HepG2 (cell line): ENCODE measurements around the gene COPE. TPM values are rescaled to one million over a fixed set of nuclear protein-coding genes. Genes with fewer than 3 reads are reported as not detected.

Experiments
- ATAC-seq: fragments of 200-7000 bp; cut with Tn5 transposase; 3 replicates; pipeline ENCODE4 v1.9.1; 2020; ENCODE audit warnings: mild to moderate bottlenecking, moderate library complexity
- BruUV-seq: library from RNA; stranded (reverse); fragments of 400-500 nt; replicated peaks from 2 replicates; lab custom pipeline; 2021; lab: Mats Ljungman, UMichigan
- CTCF ChIA-PET: fragments of 300-600 bp; formaldehyde crosslinking; extraction: SDS; loops from one replicate; lab custom pipeline; 2021; ENCODE audit warnings: low total read pairs, inconsistent platforms, low intra/inter-chr PET ratio; lab: Yijun Ruan, JAX
- POLR2A ChIA-PET: fragments of 350-600 bp; sonication (Branson Sonifier 250); formaldehyde crosslinking; loops from one replicate; lab custom pipeline; 2020; ENCODE audit warnings: antibody characterized with exemption, inconsistent platforms; lab: Yijun Ruan, JAX
- DNase-seq: peaks from one replicate; pipeline ENCODE4 v3.0.0-alpha.2; 2015; ENCODE audit warnings: low spot score
- FAIRE-seq: peaks from 3 replicates; lab custom pipeline; 2011; peaks lifted over from hg19 to GRCh38; lab: Jason Lieb, UNC
- H2AFZ ChIP-seq: one replicate; pipeline ENCODE4 v1.6.1; 2011; ENCODE audit warnings: low read length, inconsistent platforms
- H3K27ac ChIP-seq: fragments of 300-600 bp; 3 replicates; pipeline ENCODE4 v1.8.0; 2011; ENCODE audit warnings: mixed run types, mild to moderate bottlenecking, mixed read lengths, low read length, inconsistent platforms; ENCODE audit not compliant: insufficient read depth; ENCODE audit errors: extremely low read length
- H3K27me3 ChIP-seq, 2 experiments: fragments of 200-600 bp in 1 of 2; 2 replicates in 1 of 2; 3 replicates in 1 of 2; pipeline versions ENCODE4 v1.6.0 to v1.8.0; 2011; ENCODE audit warnings: low read length in 2 of 2, mild to moderate bottlenecking in 2 of 2, moderate library complexity in 2 of 2, inconsistent platforms in 1 of 2; ENCODE audit not compliant: insufficient read depth in 2 of 2, control insufficient read depth in 1 of 2
- H3K36me3 ChIP-seq, 2 experiments: fragments of 200-600 bp in 1 of 2; replicated peaks in 1 of 2; 2 replicates in 1 of 2; 3 replicates in 1 of 2; pipeline versions ENCODE4 v1.5.1 to v1.8.0; 2011; ENCODE audit warnings: low read length in 2 of 2, inconsistent platforms in 1 of 2; ENCODE audit not compliant: insufficient read depth in 2 of 2, control insufficient read depth in 1 of 2
- H3K4me1 ChIP-seq: 2 replicates; pipeline ENCODE4 v1.5.1; 2012; ENCODE audit warnings: low read length, inconsistent platforms; ENCODE audit not compliant: insufficient read depth
- H3K4me2 ChIP-seq: 2 replicates; pipeline ENCODE4 v1.6.0; 2011; ENCODE audit warnings: low read depth, low read length, inconsistent platforms
- H3K4me3 ChIP-seq, 3 experiments: fragments of 200-600 bp in 1 of 3; sonication (generic), shearing (Covaris generic) in 1 of 3; replicated peaks in 1 of 3; 2 replicates each; pipeline ENCODE4 v1.5.1; 2011 to 2016; ENCODE audit warnings: low read length in 3 of 3, inconsistent platforms in 2 of 3, low read depth in 2 of 3, mild to moderate bottlenecking in 2 of 3, control low read depth in 1 of 3, mixed read lengths in 1 of 3; ENCODE audit not compliant: insufficient read depth in 1 of 3
- H3K79me2 ChIP-seq: one replicate; pipeline ENCODE4 v1.6.1; 2011; ENCODE audit warnings: low read length, inconsistent platforms; ENCODE audit not compliant: insufficient read depth
- H3K9ac ChIP-seq: 2 replicates; pipeline ENCODE4 v1.6.0; 2011; ENCODE audit warnings: mild to moderate bottlenecking, low read depth, low read length, inconsistent platforms; ENCODE audit not compliant: insufficient read depth
- H3K9me3 ChIP-seq: 2 replicates; pipeline ENCODE4 v1.5.1; 2012; ENCODE audit warnings: mild to moderate bottlenecking, low read length
- H4K20me1 ChIP-seq: 2 replicates; pipeline ENCODE4 v1.6.0; 2011; ENCODE audit warnings: inconsistent platforms, mild to moderate bottlenecking, low read length, moderate library complexity; ENCODE audit not compliant: insufficient read depth
- CREM ChIP-seq, 2 experiments: sonication (generic) in 1 of 2; formaldehyde crosslinking in 1 of 2; IDR thresholded peaks; 2 replicates each; pipeline versions ENCODE4 v1.4.0 to v1.6.1; 2016 to 2020; ENCODE audit warnings: antibody characterized with exemption in 1 of 2, mild to moderate bottlenecking in 1 of 2, missing genetic modification reagents in 1 of 2
- HNRNPL ChIP-seq: fragments of 200-400 bp; formaldehyde crosslinking; IDR thresholded peaks from 2 replicates; pipeline ENCODE4 v1.6.1; 2017; ENCODE audit warnings: mild to moderate bottlenecking, low read depth, low read length
- MAX ChIP-seq: IDR thresholded peaks from 2 replicates; pipeline ENCODE4 v1.6.1; 2012; ENCODE audit warnings: inconsistent platforms
- NCOA2 ChIP-seq: sonication (generic); formaldehyde crosslinking; IDR thresholded peaks from 2 replicates; pipeline ENCODE4 v1.8.0; 2022; ENCODE audit warnings: inconsistent platforms
- SAFB2 ChIP-seq: sonication (generic); formaldehyde crosslinking; IDR thresholded peaks from 2 replicates; pipeline ENCODE4 v1.5.1; 2020; ENCODE audit warnings: missing genetic modification reagents, low read depth, mild to moderate bottlenecking, borderline replicate concordance
- SIX4 ChIP-seq: sonication (generic); formaldehyde crosslinking; IDR thresholded peaks from 2 replicates; pipeline ENCODE4 v1.4.0; 2020; ENCODE audit warnings: missing genetic modification reagents
- TBP ChIP-seq: sonication (generic); formaldehyde crosslinking; IDR thresholded peaks from 2 replicates; pipeline ENCODE4 v1.5.0; 2020; ENCODE audit warnings: missing genetic modification reagents
- XRCC5 ChIP-seq: fragments of 200-400 bp; formaldehyde crosslinking; optimal IDR thresholded peaks from 2 replicates; pipeline ENCODE3; 2017; ENCODE audit warnings: mild to moderate bottlenecking, low read length
- ZBTB2 ChIP-seq: sonication (generic); formaldehyde crosslinking; IDR thresholded peaks from 2 replicates; pipeline ENCODE4 v1.8.0; 2022; ENCODE audit warnings: low read depth, missing genetic modification reagents
- ZNF10 ChIP-seq: sonication (generic); formaldehyde crosslinking; IDR thresholded peaks from 2 replicates; pipeline ENCODE4 v1.4.0; 2020; ENCODE audit warnings: mild to moderate bottlenecking, low read depth, missing genetic modification reagents, borderline replicate concordance
- ZNF550 ChIP-seq: sonication (generic); formaldehyde crosslinking; IDR thresholded peaks from 2 replicates; pipeline ENCODE4 v1.4.0; 2020; ENCODE audit warnings: mild to moderate bottlenecking, missing genetic modification reagents, borderline replicate concordance
- WGBS: methylation state at CpG from one replicate; pipeline ENCODE4 v1.1.6; 2017; ENCODE audit warnings: low lambda C conversion rate; 5-methylcytosine and 5-hydroxymethylcytosine counted together
- in situ Hi-C: cut with HindIII; loops from 2 replicates; pipeline ENCODE4 v1.10.0; 2017; ENCODE audit warnings: low pct_unique_long_range_greater_than_20kb; ENCODE audit not compliant: extremely low pct_ligation_motif_present
- intact Hi-C: fragments of 100-400 bp; cut with micrococcal nuclease; formaldehyde crosslinking; loops from one replicate; pipeline ENCODE4 v1.10.0; 2022; ENCODE audit not compliant: unreplicated experiment
- polyA plus RNA-seq, 8 experiments: library from polyadenylated mRNA; depleted of rRNA in 3 of 8; stranded (reverse) in 7 of 8; unstranded in 1 of 8; fragments of >200 nt; fragmentation: Illumina TruSeq in 4 of 8; extraction: Trizol in 4 of 8; gene quantifications; 2 replicates each; pipeline versions ENCODE4 v1.2.1 to v1.2.3, GENCODE V29; 2011 to 2016; ENCODE audit warnings: low read depth in 4 of 8, missing spikeins in 1 of 8, mixed read lengths in 1 of 8; ENCODE audit not compliant: insufficient read depth in 1 of 8
- total RNA-seq, 5 experiments: library from RNA; depleted of rRNA; stranded (reverse); fragments of >200 nt; fragmentation: Illumina TruSeq; extraction: Trizol; gene quantifications; 2 replicates each; pipeline ENCODE4 v1.2.3, GENCODE V29; 2016; ENCODE audit warnings: low read depth in 1 of 5
- TF ChIP-seq, protein P1 (sequence below): sonication (generic); formaldehyde crosslinking; IDR thresholded peaks from 2 replicates; pipeline ENCODE4 v1.4.0; 2020; ENCODE audit warnings: missing genetic modification reagents, borderline replicate concordance
- TF ChIP-seq, protein P2 (sequence below): IDR thresholded peaks from 2 replicates; pipeline ENCODE4 v1.6.1; 2016; ENCODE audit warnings: missing compliant biosample characterization, missing genetic modification reagents, borderline replicate concordance
- TF ChIP-seq, protein P3 (sequence below): sonication (generic); formaldehyde crosslinking; IDR thresholded peaks from 2 replicates; pipeline ENCODE4 v1.8.1; 2023; ENCODE audit warnings: mild to moderate bottlenecking, moderate library complexity, missing genetic modification reagents

Gene COPE
- total and polyA plus RNA-seq, 2 of the 13 experiments (the other 11 are each of a cell fraction or from before 2014, with no cell fraction given) = 189 to 205 TPM

GRCh38 chr19:18895824-18896341, 23.3 kb downstream of the COPE start, which contains the start of gene CERS1:
Gene CERS1, minus strand, starts transcription at chr19:18896158. Its CDS starts 86 bp downstream, at chr19:18896072.
- Histone ChIP-seq H3K9me3 (no peaks in the 10 kb centered on the region), H3K36me3 (peaks cover 1 to 4% of the 10 kb centered on the region in 2 experiments; a peak in 2 of 5 replicates), H4K20me1 (no peaks in the 10 kb centered on the region), H3K4me2 (peak within 1 kb of the TSS; percentile 81), H3K4me1 (peaks cover 23% of the 10 kb centered on the region), H3K79me2 (no peaks in the 10 kb centered on the region), H3K4me3 (peak within 1 kb of the TSS; percentile 46 to 75 (median 70); a peak in 5 of 6 replicates), H2AFZ (no peak within 1 kb of the TSS), H3K27ac (no peak within 1 kb of the TSS), H3K27me3 (no peaks in the 10 kb centered on the region; a peak in 1 of 5 replicates), H3K9ac (peak within 1 kb of the TSS; percentile 48)
- intact Hi-C loops = loop anchor here (1.0 kb wide), 1 partner anchor 90 kb away; no protein-coding TSS in a partner anchor
- in situ Hi-C loops = loop anchor here (10.0 kb wide), 1 partner anchor 89 kb away; no protein-coding TSS in a partner anchor
- WGBS = no CpG with 5 or more reads among the region's 89 CpGs
- DNase-seq = no peak
- CTCF ChIA-PET = interaction anchor here (2.4 kb wide), 1 partner anchor 91 kb away, joined by 24 read pairs; no protein-coding TSS in a partner anchor
- peak; percentile 51 for ATAC-seq
- POLR2A ChIA-PET = interaction anchor here (0.7 to 2.5 kb wide), 3 partner anchors 12 to 91 kb away, joined by 3 to 11 read pairs (median 7); partner anchors contain the start of genes COPE and DDX49
- TF ChIP-seq, protein P1, sequence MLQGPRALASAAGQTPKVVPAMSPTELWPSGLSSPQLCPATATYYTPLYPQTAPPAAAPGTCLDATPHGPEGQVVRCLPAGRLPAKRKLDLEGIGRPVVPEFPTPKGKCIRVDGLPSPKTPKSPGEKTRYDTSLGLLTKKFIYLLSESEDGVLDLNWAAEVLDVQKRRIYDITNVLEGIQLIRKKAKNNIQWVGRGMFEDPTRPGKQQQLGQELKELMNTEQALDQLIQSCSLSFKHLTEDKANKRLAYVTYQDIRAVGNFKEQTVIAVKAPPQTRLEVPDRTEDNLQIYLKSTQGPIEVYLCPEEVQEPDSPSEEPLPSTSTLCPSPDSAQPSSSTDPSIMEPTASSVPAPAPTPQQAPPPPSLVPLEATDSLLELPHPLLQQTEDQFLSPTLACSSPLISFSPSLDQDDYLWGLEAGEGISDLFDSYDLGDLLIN (CRISPR knock-in tag) = no peak
- peak; percentile 75; the same call in 1 of the 2 replicates for TF ChIP-seq MAX
- no peak for TF ChIP-seq NCOA2 (CRISPR knock-in tag)
- no peak for TF ChIP-seq XRCC5
- no peak for TF ChIP-seq SIX4 (CRISPR knock-in tag)
- no peak for TF ChIP-seq CREM (IDR thresholded peaks at IDR 0.05)
- TF ChIP-seq CREM (CRISPR knock-in tag; IDR thresholded peaks at IDR 0.05) = no peak
- no peak for TF ChIP-seq ZNF10 (CRISPR knock-in tag)
- 0 out of 2 replicates have a peak, but pooled peaks have one; percentile 5 for TF ChIP-seq SAFB2 (CRISPR knock-in tag)
- no peak for TF ChIP-seq HNRNPL
- TF ChIP-seq, protein P2, sequence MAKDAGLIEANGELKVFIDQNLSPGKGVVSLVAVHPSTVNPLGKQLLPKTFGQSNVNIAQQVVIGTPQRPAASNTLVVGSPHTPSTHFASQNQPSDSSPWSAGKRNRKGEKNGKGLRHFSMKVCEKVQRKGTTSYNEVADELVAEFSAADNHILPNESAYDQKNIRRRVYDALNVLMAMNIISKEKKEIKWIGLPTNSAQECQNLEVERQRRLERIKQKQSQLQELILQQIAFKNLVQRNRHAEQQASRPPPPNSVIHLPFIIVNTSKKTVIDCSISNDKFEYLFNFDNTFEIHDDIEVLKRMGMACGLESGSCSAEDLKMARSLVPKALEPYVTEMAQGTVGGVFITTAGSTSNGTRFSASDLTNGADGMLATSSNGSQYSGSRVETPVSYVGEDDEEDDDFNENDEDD (CRISPR knock-in tag) = peak; percentile 61; the same call in 1 of the 2 replicates
- TF ChIP-seq ZBTB2 = peak; percentile 32; the same call in 1 of the 2 replicates
- no peak for TF ChIP-seq ZNF550 (CRISPR knock-in tag)
- no peak for TF ChIP-seq TBP
- TF ChIP-seq, protein P3, sequence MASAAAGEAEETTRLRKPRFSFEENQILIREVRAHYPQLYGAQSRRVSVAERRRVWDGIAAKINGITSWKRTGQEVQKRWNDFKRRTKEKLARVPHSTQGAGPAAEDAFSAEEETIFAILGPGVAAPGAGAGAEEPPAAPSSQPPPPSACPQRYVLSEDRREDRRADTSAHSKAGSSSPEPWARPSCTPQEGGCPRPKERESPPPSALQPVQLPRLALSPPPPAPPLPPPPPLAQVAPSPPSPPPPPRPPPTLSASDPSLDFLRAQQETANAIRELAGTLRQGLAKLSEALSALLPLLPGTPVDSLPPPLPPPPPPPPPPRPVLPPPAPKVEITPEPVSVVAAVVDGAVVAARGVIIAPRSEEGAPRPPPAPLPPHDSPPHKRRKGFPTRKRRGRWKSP (CRISPR knock-in tag) = 0 out of 2 replicates have a peak, but pooled peaks have one; percentile 8
- no TSS peak for BruUV-seq
- no peak for FAIRE-seq
